Measurements from ENCODE around the gene ZBP1. TPM values are rescaled to one million over a fixed set of nuclear protein-coding genes. Genes with fewer than 3 reads are reported as not detected.

The ZBP1 gene
- total and polyA plus RNA-seq, 2 experiments from 2014 or later, result not detected

- no peak for DNase-seq (ENCODE audit: low read depth in 1 of 2, low spot score in 1 of 2)
- H3K27ac ChIP-seq, result no peak overlapping the region
- H3K36me3 ChIP-seq, result no peaks in the 10 kb centered on the region
- H3K9me3 ChIP-seq (ENCODE audit: low read depth), result no peaks in the 10 kb centered on the region
- H3K4me1 ChIP-seq (ENCODE audit: low read depth), result no peaks in the 10 kb centered on the region
- TF ChIP-seq CTCF (IDR thresholded peaks at IDR 0.05; ENCODE audit: low read depth, low read length), result no peak
- H3K27me3 ChIP-seq, result no peaks in the 10 kb centered on the region
- no peak overlapping the region for H3K4me3 ChIP-seq
Measured at GRCh38 chr20:57561356-57562279, 58.6 kb downstream of the ZBP1 start.

GRCh38 chr20:57560554-57561355 is 59.5 kb downstream of the ZBP1 start, which contains the start of gene PCK1:
Gene PCK1, plus strand, starts transcription at chr20:57561110. Its CDS starts 302 bp downstream, at chr20:57561412.
- no peak within 1 kb of the TSS for H3K27ac ChIP-seq
- no peak for TF ChIP-seq CTCF (IDR thresholded peaks at IDR 0.05; ENCODE audit: low read depth, low read length)
- H3K4me1 ChIP-seq (ENCODE audit: low read depth), result no peaks in the 10 kb centered on the region
- DNase-seq (ENCODE audit: low read depth in 1 of 2, low spot score in 1 of 2), result peak in 1 of 2 donors; percentile 51
- H3K4me3 ChIP-seq, result no peak within 1 kb of the TSS
- no peaks in the 10 kb centered on the region for H3K36me3 ChIP-seq
- H3K9me3 ChIP-seq (ENCODE audit: low read depth), result no peaks in the 10 kb centered on the region
- no peaks in the 10 kb centered on the region for H3K27me3 ChIP-seq

- no peak for TF ChIP-seq CTCF (IDR thresholded peaks at IDR 0.05; ENCODE audit: low read depth, low read length)
Measured at GRCh38 chr20:57559658-57560553, 60.3 kb downstream of the ZBP1 start.

GRCh38 chr20:57559289-57559634 is 61.0 kb downstream of the ZBP1 start:
- no peaks in the 10 kb centered on the region for H3K9me3 ChIP-seq (ENCODE audit: low read depth)
- H3K27ac ChIP-seq, result no peak overlapping the region
- no peak for TF ChIP-seq CTCF (IDR thresholded peaks at IDR 0.05; ENCODE audit: low read depth, low read length)
- H3K4me1 ChIP-seq (ENCODE audit: low read depth), result no peaks in the 10 kb centered on the region
- no peaks in the 10 kb centered on the region for H3K36me3 ChIP-seq
- H3K4me3 ChIP-seq, result no peak overlapping the region
- H3K27me3 ChIP-seq, result no peaks in the 10 kb centered on the region
- no peak for DNase-seq (ENCODE audit: low read depth in 1 of 2, low spot score in 1 of 2)

More at GRCh38 chr20:57559658-57560553, 60.3 kb downstream of the ZBP1 start:
- no peaks in the 10 kb centered on the region for H3K9me3 ChIP-seq (ENCODE audit: low read depth)
- no peak overlapping the region for H3K4me3 ChIP-seq
- H3K27me3 ChIP-seq, result no peaks in the 10 kb centered on the region
- H3K36me3 ChIP-seq, result no peaks in the 10 kb centered on the region
- no peak overlapping the region for H3K27ac ChIP-seq
- no peak for DNase-seq (ENCODE audit: low read depth in 1 of 2, low spot score in 1 of 2)
- H3K4me1 ChIP-seq (ENCODE audit: low read depth), result no peaks in the 10 kb centered on the region

Data from cardiac muscle cell (in vitro differentiated cells and primary cell).